ENCODE measurements around the gene MYL3. TPM values are rescaled to one million over a fixed set of nuclear protein-coding genes. Genes with fewer than 3 reads are reported as not detected.
"Not testable (repeated sequence)": the region's sequence is repeated elsewhere in the genome, so short reads cannot be mapped to it uniquely, and the experiment has no call there.

Gene MYL3
- polyA plus RNA-seq, 1 donor, result 167 TPM

- DNase-seq, result no peak
Measured at GRCh38 chr3:46824211-46824970, 38.9 kb downstream of the MYL3 start.

DNA sequence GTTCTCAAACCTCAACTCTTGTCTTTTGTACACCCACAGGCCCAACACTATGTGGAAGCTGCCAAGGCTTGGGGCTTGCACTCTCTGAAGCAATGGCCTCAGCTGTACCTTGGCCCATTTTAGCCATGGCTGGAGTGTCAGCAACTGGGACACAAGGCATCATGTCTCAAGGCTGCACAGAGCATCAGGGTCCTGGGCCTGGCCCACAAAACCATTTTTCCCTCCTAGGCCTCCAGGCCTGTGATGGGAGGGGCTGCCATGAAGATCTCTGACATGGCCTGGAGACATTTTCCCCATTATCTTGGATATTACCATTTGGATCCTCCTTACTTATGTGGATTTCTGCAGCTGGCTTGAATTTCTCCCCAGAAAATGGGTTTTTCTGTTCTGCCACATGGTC is 39.9 kb downstream of the MYL3 start:
- DNase-seq, result not testable (repeated sequence)

DNA sequence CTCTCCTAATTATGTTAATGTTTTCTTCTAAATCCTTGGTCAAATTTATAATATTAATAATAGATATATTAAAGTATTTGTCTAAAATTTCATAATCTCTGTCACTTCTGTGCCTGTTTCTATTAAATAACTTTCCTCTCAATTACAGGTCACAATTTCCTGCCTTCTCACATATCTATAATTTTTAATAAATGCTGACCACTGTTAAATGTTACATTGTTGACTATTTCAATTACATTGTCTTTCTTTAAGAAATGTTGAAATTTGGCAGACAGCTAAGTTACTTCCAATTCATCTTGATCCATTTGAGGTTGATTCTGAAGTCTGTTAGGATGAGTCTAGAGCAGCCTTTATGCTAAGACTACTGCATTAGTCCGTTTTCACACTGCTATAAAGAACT is 41.7 kb downstream of the MYL3 start:
- DNase-seq, result no peak

DNA sequence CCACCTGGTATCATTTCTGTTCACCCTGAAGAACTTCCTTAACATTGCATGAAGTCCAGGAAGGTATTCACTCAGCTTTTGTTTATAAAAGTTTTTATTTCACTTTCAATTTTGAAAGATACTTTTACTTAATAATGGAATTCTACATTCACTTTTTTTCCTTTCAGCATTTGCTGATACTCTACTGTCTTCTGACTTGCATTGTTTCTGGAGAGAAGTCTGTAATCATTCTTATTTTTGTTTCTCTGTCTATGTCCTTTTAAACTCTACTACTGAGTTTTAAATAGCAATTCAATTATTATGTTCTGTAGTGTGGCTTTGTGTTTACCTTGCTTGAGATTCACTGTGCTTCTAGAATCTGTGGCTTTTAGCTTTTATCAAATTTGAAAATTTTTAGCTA is 42.4 kb downstream of the MYL3 start:
- no peak for DNase-seq

DNA sequence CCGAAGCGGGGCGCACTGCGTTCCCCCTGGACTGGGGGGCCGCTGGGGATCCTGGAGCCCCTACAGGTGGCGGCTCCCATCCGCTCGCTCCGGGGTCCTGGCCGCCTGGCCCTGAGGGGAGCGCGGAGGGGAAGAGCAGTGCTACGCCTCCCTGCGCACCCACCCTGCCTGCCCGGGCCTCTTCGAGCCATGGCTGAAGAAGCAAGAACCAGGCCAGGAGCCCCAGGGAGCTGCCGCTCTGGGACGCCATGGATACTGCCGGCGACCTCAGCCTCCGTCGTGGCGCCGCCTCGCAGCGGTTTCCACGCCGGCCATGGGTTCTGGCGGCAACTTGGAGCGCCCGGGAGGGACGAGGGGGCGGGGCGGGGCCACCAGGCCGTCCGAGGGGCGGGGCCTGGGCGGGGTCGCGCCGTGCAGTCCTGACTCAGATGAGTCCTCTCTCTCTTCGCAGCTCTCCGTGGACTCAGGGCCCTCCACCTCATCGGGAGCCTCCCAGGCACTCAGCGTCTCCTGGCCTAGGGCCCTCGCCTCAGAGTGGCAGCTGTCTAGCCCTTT is 50.9 kb downstream of the MYL3 start:
- peak; percentile 53 for DNase-seq

GRCh38 chr3:46811615-46812236 is 51.5 kb downstream of the MYL3 start:
- no peak for DNase-seq

DNA sequence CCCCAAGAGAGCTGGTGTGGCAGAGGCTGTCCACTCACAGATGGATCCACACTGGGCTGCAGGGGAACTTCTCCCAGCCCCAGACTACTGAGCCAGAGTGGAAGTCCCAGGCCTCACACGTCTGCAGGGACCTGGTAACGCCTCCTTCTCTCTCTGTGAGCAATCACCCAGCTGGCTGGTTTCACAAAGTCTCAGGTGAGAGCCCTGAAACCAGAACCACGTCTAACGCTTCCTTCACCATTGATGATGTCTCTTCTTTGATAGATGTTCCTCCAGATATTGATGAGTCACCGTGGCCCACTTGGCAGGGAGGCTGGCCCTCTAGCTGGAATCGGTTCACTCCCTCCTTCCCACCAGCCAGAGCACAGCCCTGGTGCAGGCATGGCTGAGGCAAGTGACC is 54.5 kb downstream of the MYL3 start:
- DNase-seq, result not testable (repeated sequence)

Other genes with a start within 250 kb of the MYL3 start
- gene ALS2CL, start 169.8 kb downstream of the MYL3 start, polyA plus RNA-seq (ENCODE audit: insufficient read length), result 6.3 TPM
- gene TMIE, start 162.1 kb downstream of the MYL3 start, polyA plus RNA-seq (ENCODE audit: insufficient read length), result 0.63 TPM
- not detected for gene PRSS50, start 145.6 kb downstream of the MYL3 start, polyA plus RNA-seq (ENCODE audit: insufficient read length)
- 10.0 TPM for gene PTH1R, start 14.3 kb upstream of the MYL3 start, polyA plus RNA-seq (ENCODE audit: insufficient read length)
- 38.7 TPM for gene CCDC12, start 113.3 kb upstream of the MYL3 start, polyA plus RNA-seq (ENCODE audit: insufficient read length)
- 15.8 TPM for gene NBEAL2, start 116.2 kb upstream of the MYL3 start, polyA plus RNA-seq (ENCODE audit: insufficient read length)